HepG2 (cell line): Measurements from ENCODE around the gene STRADB. TPM values are rescaled to one million over a fixed set of nuclear protein-coding genes. Genes with fewer than 3 reads are reported as not detected.

Source experiments
- ATAC-seq: fragments of 200-7000 bp; cut with Tn5 transposase; 3 replicates; pipeline ENCODE4 v1.9.1; 2020; ENCODE audit warnings: mild to moderate bottlenecking, moderate library complexity
- BruUV-seq: library from RNA; stranded (reverse); fragments of 400-500 nt; replicated peaks from 2 replicates; lab custom pipeline; 2021; lab: Mats Ljungman, UMichigan
- CTCF ChIA-PET: fragments of 300-600 bp; formaldehyde crosslinking; extraction: SDS; loops from one replicate; lab custom pipeline; 2021; ENCODE audit warnings: low total read pairs, inconsistent platforms, low intra/inter-chr PET ratio; lab: Yijun Ruan, JAX
- POLR2A ChIA-PET: fragments of 350-600 bp; sonication (Branson Sonifier 250); formaldehyde crosslinking; loops from one replicate; lab custom pipeline; 2020; ENCODE audit warnings: antibody characterized with exemption, inconsistent platforms; lab: Yijun Ruan, JAX
- DNase-seq: peaks from one replicate; pipeline ENCODE4 v3.0.0-alpha.2; 2015; ENCODE audit warnings: low spot score
- FAIRE-seq: peaks from 3 replicates; lab custom pipeline; 2011; peaks lifted over from hg19 to GRCh38; lab: Jason Lieb, UNC
- H2AFZ ChIP-seq: one replicate; pipeline ENCODE4 v1.6.1; 2011; ENCODE audit warnings: low read length, inconsistent platforms
- H3K27ac ChIP-seq: fragments of 300-600 bp; 3 replicates; pipeline ENCODE4 v1.8.0; 2011; ENCODE audit warnings: mixed run types, mild to moderate bottlenecking, mixed read lengths, low read length, inconsistent platforms; ENCODE audit not compliant: insufficient read depth; ENCODE audit errors: extremely low read length
- H3K27me3 ChIP-seq, 2 experiments: fragments of 200-600 bp in 1 of 2; 2 replicates in 1 of 2; 3 replicates in 1 of 2; pipeline versions ENCODE4 v1.6.0 to v1.8.0; 2011; ENCODE audit warnings: low read length in 2 of 2, mild to moderate bottlenecking in 2 of 2, moderate library complexity in 2 of 2, inconsistent platforms in 1 of 2; ENCODE audit not compliant: insufficient read depth in 2 of 2, control insufficient read depth in 1 of 2
- H3K36me3 ChIP-seq, 2 experiments: fragments of 200-600 bp in 1 of 2; replicated peaks in 1 of 2; 2 replicates in 1 of 2; 3 replicates in 1 of 2; pipeline versions ENCODE4 v1.5.1 to v1.8.0; 2011; ENCODE audit warnings: low read length in 2 of 2, inconsistent platforms in 1 of 2; ENCODE audit not compliant: insufficient read depth in 2 of 2, control insufficient read depth in 1 of 2
- H3K4me1 ChIP-seq: 2 replicates; pipeline ENCODE4 v1.5.1; 2012; ENCODE audit warnings: low read length, inconsistent platforms; ENCODE audit not compliant: insufficient read depth
- H3K4me2 ChIP-seq: 2 replicates; pipeline ENCODE4 v1.6.0; 2011; ENCODE audit warnings: low read depth, low read length, inconsistent platforms
- H3K4me3 ChIP-seq, 3 experiments: fragments of 200-600 bp in 1 of 3; sonication (generic), shearing (Covaris generic) in 1 of 3; replicated peaks in 1 of 3; 2 replicates each; pipeline ENCODE4 v1.5.1; 2011 to 2016; ENCODE audit warnings: low read length in 3 of 3, inconsistent platforms in 2 of 3, low read depth in 2 of 3, mild to moderate bottlenecking in 2 of 3, control low read depth in 1 of 3, mixed read lengths in 1 of 3; ENCODE audit not compliant: insufficient read depth in 1 of 3
- H3K79me2 ChIP-seq: one replicate; pipeline ENCODE4 v1.6.1; 2011; ENCODE audit warnings: low read length, inconsistent platforms; ENCODE audit not compliant: insufficient read depth
- H3K9ac ChIP-seq: 2 replicates; pipeline ENCODE4 v1.6.0; 2011; ENCODE audit warnings: mild to moderate bottlenecking, low read depth, low read length, inconsistent platforms; ENCODE audit not compliant: insufficient read depth
- H3K9me3 ChIP-seq: 2 replicates; pipeline ENCODE4 v1.5.1; 2012; ENCODE audit warnings: mild to moderate bottlenecking, low read length
- H4K20me1 ChIP-seq: 2 replicates; pipeline ENCODE4 v1.6.0; 2011; ENCODE audit warnings: inconsistent platforms, mild to moderate bottlenecking, low read length, moderate library complexity; ENCODE audit not compliant: insufficient read depth
- AHR ChIP-seq: IDR thresholded peaks from 2 replicates; pipeline ENCODE4 v1.6.1; 2018; ENCODE audit warnings: missing genetic modification reagents, missing compliant biosample characterization
- ARNT2 ChIP-seq: sonication (generic); formaldehyde crosslinking; IDR thresholded peaks from 2 replicates; pipeline ENCODE4 v1.8.0; 2022; ENCODE audit warnings: mild to moderate bottlenecking, low read depth, missing genetic modification reagents, moderate library complexity
- FOXA1 ChIP-seq, 2 experiments: fragments of 450-650 bp in 1 of 2; sonication (generic) in 1 of 2; formaldehyde crosslinking in 1 of 2; IDR thresholded peaks; 2 replicates each; pipeline versions ENCODE4 v1.4.0 to v1.6.1; 2016 to 2020; ENCODE audit warnings: missing genetic modification reagents in 1 of 2
- NFE2L1 ChIP-seq: sonication (generic); formaldehyde crosslinking; IDR thresholded peaks from 2 replicates; pipeline ENCODE4 v1.4.0; 2020; ENCODE audit warnings: missing genetic modification reagents, mild to moderate bottlenecking, borderline replicate concordance
- NR1H2 ChIP-seq: sonication (generic); formaldehyde crosslinking; IDR thresholded peaks from 2 replicates; pipeline ENCODE4 v1.8.1; 2022; ENCODE audit warnings: low read depth, missing genetic modification reagents, borderline replicate concordance
- POLR2A ChIP-seq, 2 experiments: IDR thresholded peaks; 2 replicates each; pipeline ENCODE4 v1.6.1; 2011; ENCODE audit warnings: low read depth in 2 of 2, low read length in 2 of 2, mild to moderate bottlenecking in 1 of 2, moderate library complexity in 1 of 2; ENCODE audit not compliant: insufficient read depth in 1 of 2
- RFX1 ChIP-seq: fragments of 450-650 bp; IDR thresholded peaks from 2 replicates; pipeline ENCODE4 v1.6.1; 2017
- RORA ChIP-seq: sonication (generic); formaldehyde crosslinking; IDR thresholded peaks from 2 replicates; pipeline ENCODE4 v1.5.0; 2020; ENCODE audit warnings: mild to moderate bottlenecking, missing genetic modification reagents, moderate library complexity
- TMF1 ChIP-seq: sonication (generic); formaldehyde crosslinking; IDR thresholded peaks from 2 replicates; pipeline ENCODE4 v1.8.1; 2022; ENCODE audit warnings: low read depth, missing genetic modification reagents
- TP53 ChIP-seq: sonication (generic); formaldehyde crosslinking; conservative IDR thresholded peaks from 2 replicates; pipeline ENCODE4 v1.4.0; 2020; ENCODE audit warnings: missing genetic modification reagents
- ZIK1 ChIP-seq: sonication (generic); formaldehyde crosslinking; IDR thresholded peaks from 2 replicates; pipeline ENCODE4 v1.5.0; 2020; ENCODE audit warnings: mild to moderate bottlenecking, low read depth, missing genetic modification reagents, borderline replicate concordance
- ZNF292 ChIP-seq: sonication (generic); formaldehyde crosslinking; IDR thresholded peaks from 2 replicates; pipeline ENCODE4 v1.8.1; 2022; ENCODE audit warnings: mild to moderate bottlenecking, low read depth, missing genetic modification reagents, borderline replicate concordance
- ZNF556 ChIP-seq: sonication (generic); formaldehyde crosslinking; IDR thresholded peaks from 2 replicates; pipeline ENCODE4 v1.4.0; 2020; ENCODE audit warnings: mild to moderate bottlenecking, missing genetic modification reagents, borderline replicate concordance
- WGBS: methylation state at CpG from one replicate; pipeline ENCODE4 v1.1.6; 2017; ENCODE audit warnings: low lambda C conversion rate; 5-methylcytosine and 5-hydroxymethylcytosine counted together
- in situ Hi-C: cut with HindIII; loops from 2 replicates; pipeline ENCODE4 v1.10.0; 2017; ENCODE audit warnings: low pct_unique_long_range_greater_than_20kb; ENCODE audit not compliant: extremely low pct_ligation_motif_present
- intact Hi-C: fragments of 100-400 bp; cut with micrococcal nuclease; formaldehyde crosslinking; loops from one replicate; pipeline ENCODE4 v1.10.0; 2022; ENCODE audit not compliant: unreplicated experiment
- polyA plus RNA-seq, 8 experiments: library from polyadenylated mRNA; depleted of rRNA in 3 of 8; stranded (reverse) in 7 of 8; unstranded in 1 of 8; fragments of >200 nt; fragmentation: Illumina TruSeq in 4 of 8; extraction: Trizol in 4 of 8; gene quantifications; 2 replicates each; pipeline versions ENCODE4 v1.2.1 to v1.2.3, GENCODE V29; 2011 to 2016; ENCODE audit warnings: low read depth in 4 of 8, missing spikeins in 1 of 8, mixed read lengths in 1 of 8; ENCODE audit not compliant: insufficient read depth in 1 of 8
- total RNA-seq, 5 experiments: library from RNA; depleted of rRNA; stranded (reverse); fragments of >200 nt; fragmentation: Illumina TruSeq; extraction: Trizol; gene quantifications; 2 replicates each; pipeline ENCODE4 v1.2.3, GENCODE V29; 2016; ENCODE audit warnings: low read depth in 1 of 5
- TF ChIP-seq, protein P1 (sequence below): sonication (generic); formaldehyde crosslinking; IDR thresholded peaks from 2 replicates; pipeline ENCODE4 v1.4.0; 2020; ENCODE audit warnings: mild to moderate bottlenecking, missing genetic modification reagents
- TF ChIP-seq, protein P2 (sequence below): sonication (generic); formaldehyde crosslinking; conservative IDR thresholded peaks from 2 replicates; pipeline ENCODE4 v1.4.0; 2020; ENCODE audit warnings: missing genetic modification reagents
- TF ChIP-seq, protein P3 (sequence below): sonication (generic); formaldehyde crosslinking; IDR thresholded peaks from 2 replicates; pipeline ENCODE4 v1.4.0; 2020; ENCODE audit warnings: missing genetic modification reagents, low read depth, mild to moderate bottlenecking, borderline replicate concordance

The STRADB gene
- total and polyA plus RNA-seq, 2 of the 13 experiments (the other 11 are each of a cell fraction or from before 2014, with no cell fraction given): 34.1 to 66.6 TPM

DNA sequence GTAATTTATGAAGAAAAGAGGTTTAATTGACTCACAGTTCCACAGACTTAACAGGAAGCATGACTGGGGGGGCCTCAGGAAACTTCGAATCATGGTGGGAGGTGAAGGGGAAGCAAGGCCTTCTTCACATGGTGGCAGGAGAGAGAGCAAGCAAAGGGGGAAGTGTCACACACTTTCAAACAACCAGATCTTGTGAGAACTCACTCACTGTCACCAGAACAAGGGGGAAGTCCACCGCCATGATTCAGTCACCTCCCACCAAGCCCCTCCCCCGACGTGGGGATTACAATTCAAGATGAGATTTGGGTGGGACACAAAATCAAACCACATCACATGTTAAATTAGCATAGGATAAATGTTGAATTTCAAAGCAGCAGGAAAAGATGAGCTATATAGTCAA is 56.2 kb downstream of the STRADB start:
- 19% methylated on average over 4 of the region's 4 CpGs for WGBS
- H2AFZ ChIP-seq: no peak overlapping the region
- H3K79me2 ChIP-seq: no peaks in the 10 kb centered on the region
- ATAC-seq (no peak), DNase-seq (no peak)
- H4K20me1 ChIP-seq: no peaks in the 10 kb centered on the region
- no TSS peak for BruUV-seq
- no peak overlapping the region for H3K9ac ChIP-seq
- no peak for TF ChIP-seq FOXA1 (IDR thresholded peaks at IDR 0.05)
- no peak for TF ChIP-seq FOXA1 (CRISPR knock-in tag; IDR thresholded peaks at IDR 0.05)
- TF ChIP-seq NR1H2 (CRISPR knock-in tag): no peak
- TF ChIP-seq, all 625 proteins: peak for 0
- H3K4me3 ChIP-seq: no peak overlapping the region
- ChIA-PET CTCF (no interaction called here), POLR2A (no interaction called here)
- no peaks in the 10 kb centered on the region for H3K36me3 ChIP-seq
- no peak overlapping the region for H3K27ac ChIP-seq
- H3K4me2 ChIP-seq: no peak overlapping the region
- intact Hi-C loops: no loop called here
- FAIRE-seq: no peak
- H3K4me1 ChIP-seq: no peaks in the 10 kb centered on the region
- in situ Hi-C loops: no loop called here
- peaks cover 16% of the 10 kb centered on the region for H3K9me3 ChIP-seq
- no peaks in the 10 kb centered on the region for H3K27me3 ChIP-seq

DNA sequence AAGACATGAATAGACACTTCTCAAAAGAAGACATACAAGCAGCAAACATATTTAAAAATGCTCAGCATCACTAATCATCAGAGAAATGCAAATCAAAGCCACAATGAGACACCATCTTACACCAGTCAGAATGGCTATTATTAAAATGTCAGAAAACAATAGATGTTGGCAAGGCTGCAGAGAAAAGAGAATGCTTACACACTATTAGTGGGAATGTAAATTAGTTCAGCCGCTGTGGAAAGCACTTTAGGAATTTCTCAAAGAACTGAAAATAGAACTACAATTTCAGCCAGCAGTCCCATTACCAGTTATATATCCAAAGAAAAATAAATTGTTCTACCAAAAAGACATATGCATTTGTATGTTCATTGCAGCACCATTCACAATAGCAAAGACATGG is 61.7 kb downstream of the STRADB start:
- H3K4me1 ChIP-seq: no peaks in the 10 kb centered on the region
- TF ChIP-seq POLR2A (IDR thresholded peaks at IDR 0.05; ENCODE audit: insufficient read depth in 1 of 2, low read depth in 2 of 2, low read length in 2 of 2) (no peak), NFE2L1 (CRISPR knock-in tag) (no peak), ZNF292 (CRISPR knock-in tag) (no peak), ARNT2 (no peak), RORA (CRISPR knock-in tag) (no peak), TMF1 (CRISPR knock-in tag) (no peak), ZNF556 (CRISPR knock-in tag) (no peak), AHR (CRISPR knock-in tag) (no peak), TP53 (CRISPR knock-in tag) (no peak), ZIK1 (CRISPR knock-in tag) (no peak), RFX1 (no peak)
- TF ChIP-seq, protein P1, sequence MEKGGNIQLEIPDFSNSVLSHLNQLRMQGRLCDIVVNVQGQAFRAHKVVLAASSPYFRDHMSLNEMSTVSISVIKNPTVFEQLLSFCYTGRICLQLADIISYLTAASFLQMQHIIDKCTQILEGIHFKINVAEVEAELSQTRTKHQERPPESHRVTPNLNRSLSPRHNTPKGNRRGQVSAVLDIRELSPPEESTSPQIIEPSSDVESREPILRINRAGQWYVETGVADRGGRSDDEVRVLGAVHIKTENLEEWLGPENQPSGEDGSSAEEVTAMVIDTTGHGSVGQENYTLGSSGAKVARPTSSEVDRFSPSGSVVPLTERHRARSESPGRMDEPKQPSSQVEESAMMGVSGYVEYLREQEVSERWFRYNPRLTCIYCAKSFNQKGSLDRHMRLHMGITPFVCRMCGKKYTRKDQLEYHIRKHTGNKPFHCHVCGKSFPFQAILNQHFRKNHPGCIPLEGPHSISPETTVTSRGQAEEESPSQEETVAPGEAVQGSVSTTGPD (CRISPR knock-in tag): no peak
- TF ChIP-seq, protein P2, sequence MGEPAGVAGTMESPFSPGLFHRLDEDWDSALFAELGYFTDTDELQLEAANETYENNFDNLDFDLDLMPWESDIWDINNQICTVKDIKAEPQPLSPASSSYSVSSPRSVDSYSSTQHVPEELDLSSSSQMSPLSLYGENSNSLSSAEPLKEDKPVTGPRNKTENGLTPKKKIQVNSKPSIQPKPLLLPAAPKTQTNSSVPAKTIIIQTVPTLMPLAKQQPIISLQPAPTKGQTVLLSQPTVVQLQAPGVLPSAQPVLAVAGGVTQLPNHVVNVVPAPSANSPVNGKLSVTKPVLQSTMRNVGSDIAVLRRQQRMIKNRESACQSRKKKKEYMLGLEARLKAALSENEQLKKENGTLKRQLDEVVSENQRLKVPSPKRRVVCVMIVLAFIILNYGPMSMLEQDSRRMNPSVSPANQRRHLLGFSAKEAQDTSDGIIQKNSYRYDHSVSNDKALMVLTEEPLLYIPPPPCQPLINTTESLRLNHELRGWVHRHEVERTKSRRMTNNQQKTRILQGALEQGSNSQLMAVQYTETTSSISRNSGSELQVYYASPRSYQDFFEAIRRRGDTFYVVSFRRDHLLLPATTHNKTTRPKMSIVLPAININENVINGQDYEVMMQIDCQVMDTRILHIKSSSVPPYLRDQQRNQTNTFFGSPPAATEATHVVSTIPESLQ (CRISPR knock-in tag): no peak
- TF ChIP-seq, protein P3, sequence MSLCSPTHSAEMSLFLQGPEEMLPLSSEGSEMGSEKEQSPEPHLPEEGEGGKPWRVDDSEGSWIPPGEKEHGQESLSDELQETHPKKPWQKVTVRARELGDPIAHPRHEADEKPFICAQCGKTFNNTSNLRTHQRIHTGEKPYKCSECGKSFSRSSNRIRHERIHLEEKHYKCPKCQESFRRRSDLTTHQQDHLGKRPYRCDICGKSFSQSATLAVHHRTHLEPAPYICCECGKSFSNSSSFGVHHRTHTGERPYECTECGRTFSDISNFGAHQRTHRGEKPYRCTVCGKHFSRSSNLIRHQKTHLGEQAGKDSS (CRISPR knock-in tag): no peak

More for the DNA sequence above, 61.7 kb downstream of the STRADB start:
- FAIRE-seq (no peak), DNase-seq (no peak), ATAC-seq (no peak)
- Histone ChIP-seq H3K27me3 (peaks cover 0 to 10% of the 10 kb centered on the region in 2 experiments; a peak in 1 of 5 replicates), H3K79me2 (no peaks in the 10 kb centered on the region), H3K4me2 (no peak overlapping the region), H2AFZ (no peak overlapping the region), H3K27ac (no peak overlapping the region), H4K20me1 (no peaks in the 10 kb centered on the region), H3K36me3 (no peaks in the 10 kb centered on the region), H3K9me3 (no peaks in the 10 kb centered on the region), H3K4me3 (no peak overlapping the region), H3K9ac (no peak overlapping the region)
- POLR2A ChIA-PET: no interaction called here
- intact Hi-C loops: no loop called here
- CTCF ChIA-PET: no interaction called here
- WGBS: 63% methylated on average over 1 of the region's 1 CpG
- no TSS peak for BruUV-seq
- in situ Hi-C loops: no loop called here
